Heart left ventricle (tissue), 13 donors: Measurements from ENCODE around the gene SLC25A6.

Experiments used
- POLR2A ChIP-seq, 2 donors: fragments of 450-650 bp; IDR thresholded peaks; one replicate each; pipeline ENCODE4 v1.6.1; 2017; ENCODE audit warnings: antibody characterized with exemption in 2 of 2, mild to moderate bottlenecking in 2 of 2, moderate library complexity in 2 of 2
- TF ChIP-seq, protein P1 (sequence below), 12 donors: fragments of 200-600 bp; sonication (generic) in 4 of 12; IDR thresholded peaks; one replicate each; pipeline versions ENCODE4 v1.5.0 to v1.8.0; 2018 to 2022; ENCODE audit warnings: antibody characterized with exemption in 12 of 12, mild to moderate bottlenecking in 5 of 12
- donor health status: ischemic (EF 13 %, LVEDD 7.1; RV severe dilation, severe dysfunction).
- donor health status: DM: no; HTN: yes; CAD: no.
- donor health status: DM: no; HTN: no; CAD: no.
- donor health status: ischemic (EF 25% LVEDD 6.9; RV normal size, moderate dysfunction).
- donor health status: ischemic (EF 25% LVEDD 5.7; RV mildly dilated, moderate dysfunction).
- donor health status: ischemic (EF 35%, LVEDD 5.7; RV mildly dilated, moderate dysfunction).
- donor health status: nonischemic (EF 11% LVEDD 7.7; RV severe dilation, severe dysfunction).
- donor health status: DM: yes; HTN: yes; CAD: no.
- donor health status: PGD.
- donor health status: ischemic (EF 29% LVEDD 5.4; RV normal size, mild dysfunction).
- donor health status: nonischemic (EF 23%, LVEDD 6.1; RV moderate dilation, normal function).

DNA sequence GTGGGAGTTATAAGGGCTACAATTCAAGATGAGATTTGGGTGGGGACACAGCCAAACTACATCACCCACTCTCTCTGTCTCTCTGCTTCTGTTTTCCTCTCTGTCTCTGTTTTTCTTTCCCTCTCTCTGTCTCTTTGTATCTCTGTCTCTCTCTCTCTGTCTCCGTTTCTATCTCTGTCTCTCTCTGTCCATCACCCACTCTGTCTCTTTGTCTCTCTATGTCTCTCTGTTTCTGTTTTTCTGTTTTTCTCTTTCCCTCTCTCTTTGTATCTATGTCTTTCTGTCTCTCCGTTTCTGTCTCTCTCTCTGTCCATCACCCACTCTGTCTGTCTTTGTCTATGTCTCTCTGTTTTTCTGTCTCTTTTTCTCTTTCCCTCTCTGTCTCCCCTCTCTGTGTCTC, 30.0 kb downstream of the SLC25A6 start:
- TF ChIP-seq, protein P1, sequence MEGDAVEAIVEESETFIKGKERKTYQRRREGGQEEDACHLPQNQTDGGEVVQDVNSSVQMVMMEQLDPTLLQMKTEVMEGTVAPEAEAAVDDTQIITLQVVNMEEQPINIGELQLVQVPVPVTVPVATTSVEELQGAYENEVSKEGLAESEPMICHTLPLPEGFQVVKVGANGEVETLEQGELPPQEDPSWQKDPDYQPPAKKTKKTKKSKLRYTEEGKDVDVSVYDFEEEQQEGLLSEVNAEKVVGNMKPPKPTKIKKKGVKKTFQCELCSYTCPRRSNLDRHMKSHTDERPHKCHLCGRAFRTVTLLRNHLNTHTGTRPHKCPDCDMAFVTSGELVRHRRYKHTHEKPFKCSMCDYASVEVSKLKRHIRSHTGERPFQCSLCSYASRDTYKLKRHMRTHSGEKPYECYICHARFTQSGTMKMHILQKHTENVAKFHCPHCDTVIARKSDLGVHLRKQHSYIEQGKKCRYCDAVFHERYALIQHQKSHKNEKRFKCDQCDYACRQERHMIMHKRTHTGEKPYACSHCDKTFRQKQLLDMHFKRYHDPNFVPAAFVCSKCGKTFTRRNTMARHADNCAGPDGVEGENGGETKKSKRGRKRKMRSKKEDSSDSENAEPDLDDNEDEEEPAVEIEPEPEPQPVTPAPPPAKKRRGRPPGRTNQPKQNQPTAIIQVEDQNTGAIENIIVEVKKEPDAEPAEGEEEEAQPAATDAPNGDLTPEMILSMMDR (IDR thresholded peaks at IDR 0.05), result no peak
- no peak for TF ChIP-seq POLR2A (IDR thresholded peaks at IDR 0.05)
